ENCODE data around the gene MED27. TPM values are rescaled to one million over a fixed set of nuclear protein-coding genes. Genes with fewer than 3 reads are reported as not detected.

MED27 gene
- total and polyA plus RNA-seq, 2 of the 4 experiments (the other 2 are of a cell fraction) = 50.2 to 63.4 TPM

- no peak overlapping the region for H3K4ac ChIP-seq (ENCODE audit: low read depth, low read length)
- CTCF ChIA-PET = interaction anchor here (0.7 kb wide), 1 partner anchor 179 kb away, joined by 3 read pairs; no protein-coding TSS in a partner anchor
- ATAC-seq (ENCODE audit: low read depth) (no peak), DNase-seq (peak; percentile 52)
- no peak overlapping the region for H3K56ac ChIP-seq (ENCODE audit: extremely low read depth, insufficient read depth, low read length)
- H3K4me1 ChIP-seq (ENCODE audit: control insufficient read depth, insufficient read depth, low read length) = peaks cover 2% of the 10 kb centered on the region; the same call in 1 of the 2 replicates
- H2BK120ac ChIP-seq (ENCODE audit: low read depth, low read length) = no peak overlapping the region
- H2AFZ ChIP-seq (replicated peaks; ENCODE audit: low read length, poor library complexity) = no peak overlapping the region
- H3K27ac ChIP-seq (ENCODE audit: insufficient read depth, low read length) = no peak overlapping the region
- H2BK20ac ChIP-seq (ENCODE audit: low read depth, low read length) = no peak overlapping the region
- WGBS, 2 experiments (ENCODE audit: extremely low coverage in 2 of 2, insufficient read length in 1 of 2) = no CpG with 5 or more reads among the region's 9 CpGs
- H3K9me1 ChIP-seq (ENCODE audit: insufficient read depth, low read length) = peaks cover 10% of the 10 kb centered on the region
- H3K36me3 ChIP-seq (ENCODE audit: control insufficient read depth, insufficient read depth, low read length) = no peaks in the 10 kb centered on the region
- in situ Hi-C loops (cut with MboI; ENCODE audit: low sequenced_read_pairs) (no loop called here), intact Hi-C loops (cut with micrococcal nuclease) (no loop called here), dilution Hi-C loops (cut with HindIII; ENCODE audit: low sequenced_read_pairs, unreplicated experiment) (no loop called here)
- no peaks in the 10 kb centered on the region for H3K9me3 ChIP-seq (ENCODE audit: control insufficient read depth, insufficient read depth, low read length)
- H2BK15ac ChIP-seq (ENCODE audit: low read depth, low read length) = no peak overlapping the region
- H3K27me3 ChIP-seq (ENCODE audit: control insufficient read depth, insufficient read depth, low read length) = no peaks in the 10 kb centered on the region
- H2AK9ac ChIP-seq (replicated peaks; ENCODE audit: low read depth, low read length, poor library complexity) = no peak overlapping the region
- TF ChIP-seq RFX5 (IDR thresholded peaks at IDR 0.05; ENCODE audit: low read depth, low read length) = no peak
- 0 out of 2 replicates have a peak, but pooled peaks have one; percentile 15 for TF ChIP-seq FOS (IDR thresholded peaks at IDR 0.05; ENCODE audit: low read depth, low read length)
- no peak overlapping the region for H3K4me2 ChIP-seq (ENCODE audit: low read depth, low read length)
- no peak overlapping the region for H4K91ac ChIP-seq (ENCODE audit: insufficient read depth, low read depth, low read length)
- H3K14ac ChIP-seq (replicated peaks; ENCODE audit: low read depth, low read length) = no peak overlapping the region
- BruUV-seq (replicated peaks) = no TSS peak
- H4K5ac ChIP-seq (ENCODE audit: low read depth, low read length) = no peak overlapping the region
- H3K79me1 ChIP-seq (ENCODE audit: low read depth in 1 of 2, low read length in 2 of 2) = peaks cover 6 to 26% of the 10 kb centered on the region in 2 experiments; a peak in 3 of 4 replicates
- H4K8ac ChIP-seq (ENCODE audit: low read depth in 2 of 2, low read length in 2 of 2) = no peak overlapping the region
- no peak overlapping the region for H3K18ac ChIP-seq (ENCODE audit: low read depth, low read length)
- peaks cover 11% of the 10 kb centered on the region; the same call in 1 of the 2 replicates for H4K20me1 ChIP-seq (ENCODE audit: insufficient read depth, low read length)
- no peak overlapping the region for H2BK5ac ChIP-seq (ENCODE audit: low read depth, low read length, poor library complexity, severe bottlenecking)
- H2AK5ac ChIP-seq (ENCODE audit: low read depth, low read length) = no peak overlapping the region
- no peak overlapping the region for H3K9ac ChIP-seq (ENCODE audit: low read depth, low read length)
- no peak overlapping the region for H3K23ac ChIP-seq (ENCODE audit: low read depth, low read length)
- H3K4me3 ChIP-seq (ENCODE audit: insufficient read depth, low read depth, low read length) = no peak overlapping the region
- POLR2A ChIA-PET (ENCODE audit: unreplicated experiment) = no interaction called here
Observed at GRCh38 chr9:131960311-131960710, 119.4 kb downstream of the MED27 start.
